Measurements from ENCODE around the gene LEMD3. TPM values are rescaled to one million over a fixed set of nuclear protein-coding genes. Genes with fewer than 3 reads are reported as not detected.

Gene LEMD3
- total and polyA plus RNA-seq, 2 experiments from 2014 or later = 17.3 to 82.1 TPM

DNA sequence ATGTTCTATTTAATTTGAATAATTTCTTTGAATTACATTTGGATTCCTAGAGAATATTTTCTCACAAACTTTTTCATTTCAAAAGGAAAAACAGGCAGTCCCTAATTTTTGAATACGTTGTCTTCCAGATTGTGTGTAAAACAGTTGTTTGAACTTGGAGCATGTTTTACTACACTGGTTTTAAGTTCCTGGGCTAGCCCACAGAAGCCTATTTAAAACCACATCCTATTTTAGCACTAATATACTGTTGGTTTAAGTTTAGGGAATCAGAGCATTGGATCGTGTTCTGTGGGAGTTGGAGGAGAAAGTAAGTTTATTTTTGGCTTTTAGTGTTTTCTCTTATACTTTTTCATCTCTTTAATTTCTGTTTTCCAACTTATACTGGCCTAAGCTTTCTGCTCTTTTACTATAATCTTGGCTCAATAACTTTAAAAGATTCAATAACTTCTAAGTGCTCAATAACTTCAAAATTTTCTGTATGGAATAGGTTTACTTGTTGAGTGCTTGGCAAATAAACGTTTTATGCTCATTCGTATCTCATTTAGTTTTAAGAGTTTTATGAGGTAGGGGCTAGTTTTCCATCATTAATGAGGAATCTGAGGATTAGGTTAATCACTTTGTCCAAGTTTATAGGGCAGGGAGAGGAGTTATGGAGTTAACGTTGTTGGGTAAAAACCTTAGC lies 14.9 kb downstream of the LEMD3 start:
- Histone ChIP-seq H3K27ac (no peak overlapping the region), H3K27me3 (no peaks in the 10 kb centered on the region), H3K9me3 (ENCODE audit: low read depth) (no peaks in the 10 kb centered on the region), H3K36me3 (no peaks in the 10 kb centered on the region), H3K4me1 (ENCODE audit: low read depth) (peaks cover 9% of the 10 kb centered on the region), H3K4me3 (no peak overlapping the region)
- no peak for DNase-seq (ENCODE audit: low read depth in 1 of 2, low spot score in 1 of 2)
- TF ChIP-seq, protein P1, sequence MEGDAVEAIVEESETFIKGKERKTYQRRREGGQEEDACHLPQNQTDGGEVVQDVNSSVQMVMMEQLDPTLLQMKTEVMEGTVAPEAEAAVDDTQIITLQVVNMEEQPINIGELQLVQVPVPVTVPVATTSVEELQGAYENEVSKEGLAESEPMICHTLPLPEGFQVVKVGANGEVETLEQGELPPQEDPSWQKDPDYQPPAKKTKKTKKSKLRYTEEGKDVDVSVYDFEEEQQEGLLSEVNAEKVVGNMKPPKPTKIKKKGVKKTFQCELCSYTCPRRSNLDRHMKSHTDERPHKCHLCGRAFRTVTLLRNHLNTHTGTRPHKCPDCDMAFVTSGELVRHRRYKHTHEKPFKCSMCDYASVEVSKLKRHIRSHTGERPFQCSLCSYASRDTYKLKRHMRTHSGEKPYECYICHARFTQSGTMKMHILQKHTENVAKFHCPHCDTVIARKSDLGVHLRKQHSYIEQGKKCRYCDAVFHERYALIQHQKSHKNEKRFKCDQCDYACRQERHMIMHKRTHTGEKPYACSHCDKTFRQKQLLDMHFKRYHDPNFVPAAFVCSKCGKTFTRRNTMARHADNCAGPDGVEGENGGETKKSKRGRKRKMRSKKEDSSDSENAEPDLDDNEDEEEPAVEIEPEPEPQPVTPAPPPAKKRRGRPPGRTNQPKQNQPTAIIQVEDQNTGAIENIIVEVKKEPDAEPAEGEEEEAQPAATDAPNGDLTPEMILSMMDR (IDR thresholded peaks at IDR 0.05; ENCODE audit: low read depth, low read length) = no peak

DNA sequence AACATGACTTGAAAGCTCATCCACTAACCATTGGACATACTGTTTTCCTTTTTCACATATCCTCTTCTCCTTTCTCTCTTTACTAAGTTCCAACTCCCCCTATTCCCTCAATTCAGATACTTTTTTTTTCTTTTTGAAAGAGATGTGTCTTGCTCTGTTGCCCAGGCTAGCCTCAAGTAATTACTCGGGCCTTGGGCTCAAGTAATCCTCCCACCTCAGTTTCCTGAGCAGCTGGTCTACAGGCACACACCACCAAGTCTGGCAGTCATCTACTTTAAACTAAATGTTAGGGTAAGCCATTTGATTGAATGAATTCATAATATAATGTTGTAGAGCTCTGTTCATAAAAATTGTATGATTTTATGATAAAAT lies 15.5 kb downstream of the LEMD3 start:
- Histone ChIP-seq H3K36me3 (no peaks in the 10 kb centered on the region), H3K27ac (no peak overlapping the region), H3K9me3 (ENCODE audit: low read depth) (no peaks in the 10 kb centered on the region), H3K4me1 (ENCODE audit: low read depth) (peaks cover 9% of the 10 kb centered on the region), H3K27me3 (no peaks in the 10 kb centered on the region), H3K4me3 (no peak overlapping the region)
- TF ChIP-seq, protein P1 (IDR thresholded peaks at IDR 0.05; ENCODE audit: low read depth, low read length) = no peak
- no peak for DNase-seq (ENCODE audit: low read depth in 1 of 2, low spot score in 1 of 2)

DNA sequence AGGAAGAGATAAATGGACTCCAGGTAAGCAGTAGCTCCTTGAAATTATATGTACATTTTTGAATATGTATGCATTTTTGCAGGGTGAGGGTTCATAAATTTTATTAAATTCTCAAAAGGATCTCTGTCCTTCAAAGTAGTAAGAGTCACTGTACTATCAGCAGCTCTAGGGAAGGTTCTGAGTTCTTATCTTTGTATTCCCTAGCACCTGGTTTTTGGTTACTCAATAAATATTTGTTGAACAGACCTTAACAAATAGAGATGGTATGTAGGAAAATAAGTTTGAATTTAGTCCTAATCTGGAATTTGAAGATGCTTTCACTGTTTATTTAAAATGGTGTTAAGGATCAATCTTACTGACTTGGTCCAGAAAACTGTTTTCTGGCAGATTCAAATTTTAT lies 18.3 kb downstream of the LEMD3 start:
- Histone ChIP-seq H3K27ac (no peak overlapping the region), H3K36me3 (no peaks in the 10 kb centered on the region), H3K27me3 (no peaks in the 10 kb centered on the region), H3K4me1 (ENCODE audit: low read depth) (peaks cover 2% of the 10 kb centered on the region), H3K4me3 (no peak overlapping the region), H3K9me3 (ENCODE audit: low read depth) (no peaks in the 10 kb centered on the region)
- TF ChIP-seq, protein P1 (IDR thresholded peaks at IDR 0.05; ENCODE audit: low read depth, low read length) = no peak
- DNase-seq (ENCODE audit: low read depth in 1 of 2, low spot score in 1 of 2) = no peak

DNA sequence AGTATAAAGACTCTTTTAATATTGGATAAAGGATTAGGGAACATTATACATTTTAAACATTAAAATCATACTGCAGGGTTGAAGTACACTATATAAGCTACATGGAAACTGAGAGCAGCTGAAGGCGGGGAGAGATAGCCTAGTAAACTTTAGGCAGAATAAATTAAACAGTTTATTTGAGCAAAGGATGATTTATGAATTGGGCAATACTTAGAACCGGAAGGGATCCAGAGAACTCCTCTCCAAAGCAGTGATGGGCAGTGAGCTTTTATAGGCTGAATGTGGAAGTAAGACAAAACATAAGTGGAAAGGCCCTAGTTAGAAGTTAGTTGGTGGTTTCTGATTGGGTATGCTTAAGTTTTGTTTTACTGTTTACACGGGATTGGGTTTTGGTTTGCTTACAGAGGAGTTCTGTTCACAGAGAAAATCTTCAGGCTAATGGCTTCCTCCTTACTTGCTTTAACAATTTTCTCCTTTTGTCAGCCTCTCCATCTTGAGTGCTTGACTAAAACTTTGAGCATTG lies 18.9 kb downstream of the LEMD3 start:
- Histone ChIP-seq H3K4me3 (no peak overlapping the region), H3K27me3 (no peaks in the 10 kb centered on the region)
- TF ChIP-seq, protein P1 (IDR thresholded peaks at IDR 0.05; ENCODE audit: low read depth, low read length) = no peak

DNA sequence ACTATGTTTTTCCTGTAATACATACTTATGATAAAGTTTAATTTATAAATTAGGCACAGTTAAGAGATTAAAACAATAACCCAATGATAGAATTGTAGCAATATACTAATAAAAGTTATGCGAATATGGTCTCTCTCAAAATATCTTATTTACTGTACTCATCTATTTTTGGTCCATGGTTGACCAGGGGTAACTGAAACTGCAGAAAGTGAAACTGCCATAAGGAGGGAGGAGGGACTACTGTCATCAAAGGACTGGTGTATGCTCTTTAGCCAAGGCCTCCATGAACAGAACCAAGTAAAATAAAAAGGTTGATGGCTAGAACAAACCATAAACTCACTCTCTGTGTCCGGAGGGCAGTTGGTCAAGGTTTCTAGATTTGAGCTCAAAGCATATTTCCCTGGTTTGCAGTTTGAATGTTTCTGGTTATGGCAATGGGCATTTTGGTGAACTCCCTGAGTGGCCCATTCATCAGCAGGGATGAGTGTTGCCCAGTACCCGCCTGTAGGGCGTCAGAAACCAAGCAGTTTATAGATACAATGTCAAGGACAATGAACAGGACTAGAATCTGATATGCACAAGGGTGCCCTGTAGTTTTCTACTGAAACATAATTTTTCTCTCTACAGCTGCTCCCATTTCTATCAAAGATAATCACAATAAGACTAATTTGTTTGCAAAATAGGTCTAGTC lies 19.8 kb downstream of the LEMD3 start:
- H3K9me3 ChIP-seq (ENCODE audit: low read depth) = no peaks in the 10 kb centered on the region
- TF ChIP-seq, protein P1 (IDR thresholded peaks at IDR 0.05; ENCODE audit: low read depth, low read length) = no peak
- H3K36me3 ChIP-seq = no peaks in the 10 kb centered on the region
- H3K4me3 ChIP-seq = no peak overlapping the region
- DNase-seq (ENCODE audit: low read depth in 1 of 2, low spot score in 1 of 2) = no peak
- H3K27me3 ChIP-seq = no peaks in the 10 kb centered on the region
- peaks cover 3% of the 10 kb centered on the region for H3K4me1 ChIP-seq (ENCODE audit: low read depth)
- H3K27ac ChIP-seq = no peak overlapping the region

More for the DNA sequence above, 18.9 kb downstream of the LEMD3 start:
- no peaks in the 10 kb centered on the region for H3K9me3 ChIP-seq (ENCODE audit: low read depth)
- H3K27ac ChIP-seq = no peak overlapping the region
- peaks cover 3% of the 10 kb centered on the region for H3K4me1 ChIP-seq (ENCODE audit: low read depth)
- DNase-seq (ENCODE audit: low read depth in 1 of 2, low spot score in 1 of 2) = no peak
- no peaks in the 10 kb centered on the region for H3K36me3 ChIP-seq
